ENCODE measurements around the gene ERCC6. TPM values are rescaled to one million over a fixed set of nuclear protein-coding genes. Genes with fewer than 3 reads are reported as not detected.

ERCC6 gene
- total RNA-seq = 10.5 TPM

DNA sequence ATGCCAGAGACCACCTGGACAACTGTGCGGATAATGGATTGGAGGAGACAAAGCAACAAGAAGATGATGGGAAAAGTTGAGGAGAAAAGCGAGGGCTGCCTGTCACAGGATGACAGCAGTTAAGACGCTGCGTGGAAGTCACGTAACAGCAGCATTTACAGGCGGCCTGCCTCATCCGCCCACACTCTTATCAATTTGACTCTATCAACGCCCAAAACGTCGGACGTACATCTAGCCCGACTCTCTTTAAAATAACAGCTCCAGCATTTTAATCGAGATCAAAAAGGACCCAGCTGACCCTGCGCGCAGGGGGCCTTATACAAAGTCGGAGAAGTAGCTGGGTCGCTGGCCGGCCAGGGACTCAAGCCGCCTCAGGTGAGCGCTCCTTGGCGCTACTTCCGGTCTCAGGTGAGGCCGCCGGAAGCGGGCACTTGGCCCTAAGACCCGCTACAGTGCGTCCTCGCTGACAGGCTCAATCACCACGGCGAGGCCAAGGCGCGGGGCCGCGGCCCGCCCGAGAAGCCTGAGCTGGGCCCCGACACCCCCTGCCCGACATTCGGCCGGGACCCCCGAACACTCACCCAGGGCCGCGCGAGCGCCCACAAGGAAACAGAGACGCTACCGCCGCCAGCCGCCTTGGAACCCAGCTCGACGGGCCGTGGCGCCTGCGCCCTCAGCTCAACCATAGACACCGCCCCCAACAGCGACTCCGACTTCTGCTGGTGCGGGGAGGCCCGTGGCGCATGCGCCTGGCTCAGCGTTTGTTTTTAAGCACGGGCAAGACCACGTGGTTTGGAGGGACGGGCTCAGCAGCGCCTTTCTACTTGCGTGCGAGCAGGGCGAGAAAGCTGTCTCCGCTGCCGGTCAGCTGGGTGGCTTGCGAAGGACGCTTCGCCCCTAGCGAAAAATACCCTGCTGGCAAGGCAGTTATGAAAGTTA lies at the start of gene ERCC6:
ERCC6 (minus strand) TSS at position 741 of the 939 bp plus-strand sequence.
- peak; percentile 91 to 99 (median 98) for DNase-seq (ENCODE audit: low read depth in 2 of 3, low spot score in 2 of 3)

DNA sequence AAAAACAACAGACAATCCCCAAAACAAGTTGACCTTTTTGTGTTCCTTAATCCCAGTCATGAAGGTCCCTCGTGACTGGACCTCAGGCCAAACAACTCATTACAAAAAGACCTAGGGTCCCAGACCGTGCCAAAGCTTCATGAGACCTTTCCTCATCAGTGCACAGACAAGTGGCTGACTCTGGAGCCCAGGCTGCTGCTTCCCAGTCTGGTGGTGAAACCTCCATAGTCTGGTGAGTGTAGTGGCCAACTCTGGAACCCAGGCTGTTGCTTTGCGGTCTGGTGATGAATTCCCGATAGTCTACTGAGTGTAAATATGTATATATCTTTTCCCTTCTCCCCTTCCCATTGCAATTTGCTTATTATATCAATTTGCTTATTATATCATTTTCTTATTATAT lies 49.1 kb upstream of the ERCC6 start:
- DNase-seq (ENCODE audit: low read depth in 2 of 3, low spot score in 2 of 3) = no peak

DNA sequence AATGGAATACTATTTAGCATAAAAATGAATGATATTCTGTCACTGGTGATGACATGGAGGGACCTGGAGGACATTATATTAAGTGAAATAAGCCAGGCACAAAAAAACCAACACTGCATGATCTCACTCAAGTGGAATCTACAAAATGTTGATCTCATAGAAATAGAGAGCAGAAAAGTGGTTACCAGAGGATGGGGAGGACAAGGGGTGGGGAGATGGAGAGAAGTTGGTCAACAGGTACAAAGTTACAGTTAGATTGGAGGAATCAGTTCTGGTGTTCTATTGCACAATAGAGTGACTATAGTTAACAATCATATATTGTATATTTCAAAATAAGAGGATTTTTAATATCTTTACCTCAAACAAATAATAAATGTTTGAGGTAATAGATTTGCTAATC lies 46.5 kb upstream of the ERCC6 start:
- no peak for DNase-seq (ENCODE audit: low read depth in 2 of 3, low spot score in 2 of 3)

DNA sequence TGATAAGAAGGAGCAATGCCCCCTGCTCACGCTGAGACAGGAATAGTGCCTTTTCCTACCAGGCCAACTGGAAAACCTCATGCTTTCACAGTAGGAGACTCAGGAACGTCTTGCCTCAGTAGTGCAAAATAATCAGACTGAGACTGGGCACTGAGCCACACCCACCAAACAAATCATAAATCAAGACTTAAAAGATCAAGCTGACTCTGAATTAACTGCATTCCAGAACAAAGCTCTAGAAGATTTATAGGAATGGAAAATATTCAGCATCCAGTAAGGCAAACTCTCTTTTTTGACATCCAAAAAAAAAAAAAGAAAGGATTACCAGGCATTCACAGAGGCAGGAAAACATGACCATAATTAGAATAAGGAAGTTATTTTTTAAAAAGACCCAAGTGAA lies 40.7 kb upstream of the ERCC6 start:
- DNase-seq (ENCODE audit: low read depth in 2 of 3, low spot score in 2 of 3) = no peak

DNA sequence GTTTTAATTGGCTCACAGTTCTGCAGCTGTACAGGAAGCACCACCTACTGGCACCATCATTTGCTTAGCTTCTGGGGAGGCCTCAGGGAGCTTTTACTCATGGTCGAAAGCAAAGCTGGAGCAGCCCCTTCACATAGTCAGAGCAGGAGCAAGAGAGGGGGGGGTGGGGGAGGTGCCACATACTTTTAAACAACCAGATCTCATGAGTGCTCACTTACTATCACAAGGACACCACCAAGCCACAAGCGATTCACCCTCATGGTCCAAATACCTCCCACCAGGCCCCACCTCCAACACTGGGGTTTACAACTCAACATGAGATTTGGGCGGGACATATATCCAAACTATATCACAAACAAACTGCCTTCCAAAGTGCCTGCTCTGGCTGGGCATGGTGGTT lies 39.5 kb upstream of the ERCC6 start:
- no peak for DNase-seq (ENCODE audit: low read depth in 2 of 3, low spot score in 2 of 3)

DNA sequence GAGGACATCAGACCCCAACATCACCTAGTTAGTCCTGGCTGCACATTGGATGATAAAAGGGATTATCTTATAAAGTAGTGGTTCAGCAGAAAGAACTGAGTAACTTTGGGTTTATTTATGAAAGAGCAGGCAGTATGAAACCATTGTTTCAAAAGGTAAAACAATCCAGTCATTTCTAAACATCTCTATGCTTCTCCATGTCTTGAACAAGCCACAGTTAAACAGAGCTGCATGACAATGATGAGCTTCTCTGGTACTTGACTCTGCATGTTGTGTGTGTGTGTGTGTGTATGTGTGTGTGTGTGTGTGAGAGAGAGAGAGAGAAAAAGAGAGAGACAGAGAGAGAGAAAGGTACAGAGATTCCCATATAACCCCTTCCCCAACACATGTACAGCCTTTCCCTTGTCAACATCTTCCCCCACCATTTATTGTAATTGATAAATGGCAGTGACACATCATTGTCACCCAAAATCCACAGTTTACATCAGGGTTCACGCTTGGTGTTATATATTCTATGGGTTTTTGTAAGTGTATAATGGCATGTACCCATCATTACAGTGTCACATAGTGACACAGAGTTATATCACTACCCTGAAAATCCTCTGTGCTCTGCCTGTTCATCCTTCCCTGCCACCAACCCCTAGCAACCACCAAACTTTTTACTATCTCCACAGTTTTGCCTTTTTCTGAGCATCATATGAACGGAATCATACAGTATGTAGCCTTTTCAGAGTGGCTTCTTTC lies 38.4 kb upstream of the ERCC6 start:
- DNase-seq (ENCODE audit: low read depth in 2 of 3, low spot score in 2 of 3) = no peak

DNA sequence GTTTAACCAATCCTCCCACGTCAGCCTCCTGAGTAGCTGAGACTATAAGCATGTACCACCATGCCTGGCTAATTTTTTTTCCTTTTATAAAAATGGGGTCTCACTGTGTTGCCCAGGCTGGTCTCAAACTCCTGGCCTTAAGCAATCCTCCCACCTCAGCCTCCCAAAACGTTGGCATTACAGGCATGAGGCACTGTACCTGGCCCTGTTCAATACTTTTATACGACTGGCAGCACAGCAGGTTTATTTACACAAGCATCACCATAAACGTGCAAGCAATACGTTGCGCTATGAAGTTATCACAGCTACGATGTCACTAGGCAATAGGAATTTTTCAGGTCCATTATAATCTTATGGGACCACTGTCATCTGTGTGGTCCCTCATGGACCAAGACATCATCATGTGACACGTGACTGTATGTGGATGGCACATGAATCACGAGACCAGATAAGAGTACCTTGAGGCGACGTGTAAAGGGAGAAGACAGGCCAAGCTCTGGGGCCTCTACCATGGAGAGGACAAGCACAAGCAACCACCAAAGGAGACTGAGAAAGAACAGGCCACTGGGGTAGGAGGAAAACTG lies 36.7 kb upstream of the ERCC6 start:
- DNase-seq (ENCODE audit: low read depth in 2 of 3, low spot score in 2 of 3) = no peak

DNA sequence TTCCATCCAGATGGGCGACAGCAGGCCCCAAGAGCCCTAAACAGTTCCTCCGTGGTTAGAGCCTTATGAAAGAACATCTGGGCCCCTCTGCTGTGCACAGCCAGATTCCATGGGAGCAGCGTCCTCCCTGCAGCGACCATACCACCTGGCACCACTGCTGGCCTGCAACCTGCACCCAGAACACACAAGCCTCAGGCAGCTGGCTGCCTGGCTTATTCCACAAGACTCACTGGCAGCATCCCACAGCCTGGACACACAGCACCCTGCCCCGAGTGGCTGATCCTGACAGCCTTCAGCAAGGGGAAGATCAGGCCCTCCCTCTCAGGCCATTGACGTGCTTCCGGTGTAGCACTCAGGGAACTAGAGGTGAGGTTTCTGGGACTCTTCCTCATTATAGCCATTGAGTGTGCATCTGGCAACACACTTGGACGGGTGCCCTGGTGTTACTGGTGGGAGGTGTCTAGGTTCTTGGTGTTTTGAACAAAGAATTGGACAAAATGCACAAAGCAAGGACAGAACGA lies 33.7 kb upstream of the ERCC6 start:
- no peak for DNase-seq (ENCODE audit: low read depth in 2 of 3, low spot score in 2 of 3)

DNA sequence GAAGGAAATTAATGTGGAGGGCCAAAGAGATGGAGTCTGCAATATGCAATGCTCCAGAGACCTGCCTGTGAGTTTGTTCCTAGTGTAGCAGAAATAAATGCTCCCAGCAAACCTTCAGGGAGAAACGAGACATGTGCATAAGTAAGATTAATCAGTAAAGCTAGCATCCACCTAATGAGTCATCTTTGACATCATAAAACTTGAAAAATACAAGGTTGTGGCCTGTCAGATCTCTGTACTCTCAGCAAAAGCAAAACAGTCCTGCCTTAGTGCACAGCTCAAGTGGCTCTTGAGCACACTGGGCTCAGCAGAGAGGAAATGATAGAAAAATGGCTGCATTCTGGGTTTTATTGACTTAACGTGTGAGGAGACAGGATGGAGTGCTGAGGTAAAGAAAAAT lies 32.5 kb upstream of the ERCC6 start:
- DNase-seq (ENCODE audit: low read depth in 2 of 3, low spot score in 2 of 3) = no peak

DNA sequence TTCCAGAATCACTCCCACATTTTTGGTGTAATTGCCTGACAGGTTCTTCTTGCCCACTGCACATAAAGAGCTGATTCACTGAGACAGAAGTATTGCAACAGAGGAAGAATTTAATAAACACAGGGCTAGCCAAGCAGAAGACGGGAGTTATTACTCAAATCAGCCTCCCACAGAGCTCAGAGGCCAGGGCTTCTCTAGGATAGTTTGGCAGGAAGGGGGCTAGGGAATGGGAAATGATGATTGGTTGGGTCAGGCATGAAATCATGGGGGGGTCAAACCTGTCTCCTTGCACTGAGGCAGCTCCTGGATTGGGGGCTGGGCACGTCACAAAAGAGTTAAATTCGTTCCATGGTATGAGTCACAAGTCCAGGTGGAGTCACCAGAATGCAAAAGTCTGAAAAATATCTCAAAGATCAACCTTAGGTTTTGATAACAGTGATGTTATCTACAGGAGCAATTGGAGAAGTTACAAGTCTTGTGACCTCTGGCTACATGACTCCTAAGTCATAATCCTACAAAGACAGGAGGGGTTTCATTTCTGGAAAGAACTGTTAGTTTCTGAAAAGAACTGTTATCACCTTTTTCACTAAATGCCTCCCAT lies 30.2 kb upstream of the ERCC6 start:
- no peak for DNase-seq (ENCODE audit: low read depth in 2 of 3, low spot score in 2 of 3)

DNA sequence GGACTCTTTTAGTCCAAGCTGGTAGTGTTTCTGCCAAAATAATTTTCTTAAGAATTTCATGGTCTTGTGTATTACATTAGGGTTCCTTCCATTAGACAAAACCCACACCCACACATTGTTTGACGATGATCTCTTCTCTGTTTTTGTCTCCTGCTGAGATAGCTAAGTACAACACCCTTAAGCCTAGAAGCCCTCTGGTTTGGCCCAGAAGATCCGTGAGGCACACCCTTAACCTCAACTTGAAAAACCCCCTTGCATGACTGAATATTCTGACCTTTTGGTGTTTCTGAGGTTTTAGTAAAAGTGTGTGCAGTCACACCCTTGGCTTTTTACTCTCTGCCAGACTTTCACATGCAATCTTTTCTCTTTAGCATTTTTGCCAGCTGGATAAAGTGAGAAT lies 29.3 kb upstream of the ERCC6 start:
- DNase-seq (ENCODE audit: low read depth in 2 of 3, low spot score in 2 of 3) = no peak

DNA sequence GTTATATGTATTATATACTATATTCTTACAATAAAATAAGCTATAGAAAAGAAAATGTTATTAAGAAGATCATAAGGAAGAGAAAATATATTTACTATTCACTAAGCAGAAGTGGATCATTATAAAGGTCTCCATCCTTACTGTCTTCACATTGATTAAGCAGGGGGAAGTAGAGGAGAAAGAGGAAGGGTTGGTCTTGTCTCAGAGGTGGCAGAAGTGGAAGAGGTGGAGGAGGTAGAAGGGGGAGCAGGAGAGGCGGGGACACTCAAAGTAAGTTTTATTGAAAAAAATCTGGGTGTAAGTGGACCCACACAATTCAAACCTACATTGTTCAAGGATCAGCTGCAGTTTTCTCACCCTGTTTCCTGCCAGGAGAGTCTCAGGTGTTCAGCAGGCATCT lies 28.9 kb upstream of the ERCC6 start:
- no peak for DNase-seq (ENCODE audit: low read depth in 2 of 3, low spot score in 2 of 3)

DNA sequence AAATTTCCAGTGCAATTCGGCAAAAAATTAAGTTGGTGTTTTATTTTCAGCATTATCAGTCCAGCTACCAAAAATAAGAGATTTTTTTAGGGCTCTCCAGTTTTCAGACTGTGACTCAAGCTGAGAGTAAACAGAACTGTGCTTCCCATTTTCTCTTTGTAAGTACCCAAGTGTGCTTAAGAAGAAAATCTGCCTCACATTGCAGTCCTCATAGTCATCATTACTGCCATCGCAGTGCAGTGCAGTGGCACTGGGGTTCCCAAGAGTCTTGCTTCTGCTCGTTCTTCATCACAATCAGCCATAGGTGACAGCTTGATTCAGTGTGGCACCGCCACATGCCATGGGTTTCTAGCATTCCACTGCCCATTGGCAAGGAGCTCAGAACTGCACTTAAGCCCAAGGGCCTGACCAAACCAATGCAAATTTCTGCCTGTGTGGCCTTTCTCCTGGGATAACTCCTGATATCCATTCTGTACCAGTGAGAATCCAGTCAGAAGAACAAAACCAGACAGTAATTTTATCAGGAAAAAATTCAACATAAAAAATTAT lies 25.6 kb upstream of the ERCC6 start:
- no peak for DNase-seq (ENCODE audit: low read depth in 2 of 3, low spot score in 2 of 3)

DNA sequence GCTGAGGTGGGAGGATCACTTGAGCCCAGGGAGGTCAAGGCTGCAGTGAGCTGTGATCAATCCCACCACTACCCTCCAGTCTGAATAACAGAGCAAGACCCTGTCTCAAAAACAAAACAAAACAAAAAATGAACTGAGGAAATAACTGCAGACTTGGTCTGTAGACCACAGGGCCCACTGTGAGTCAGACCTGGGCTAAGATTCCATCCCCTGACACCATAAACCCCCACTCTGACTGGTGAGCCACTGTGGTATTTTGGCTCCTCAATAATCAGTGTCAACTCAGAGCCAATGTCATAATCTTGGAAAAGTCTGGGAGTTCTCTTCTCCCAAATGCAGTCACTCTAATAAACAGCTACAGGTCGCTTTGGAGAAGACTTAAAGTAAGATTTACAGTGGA lies 24.0 kb upstream of the ERCC6 start:
- no peak for DNase-seq (ENCODE audit: low read depth in 2 of 3, low spot score in 2 of 3)

DNA sequence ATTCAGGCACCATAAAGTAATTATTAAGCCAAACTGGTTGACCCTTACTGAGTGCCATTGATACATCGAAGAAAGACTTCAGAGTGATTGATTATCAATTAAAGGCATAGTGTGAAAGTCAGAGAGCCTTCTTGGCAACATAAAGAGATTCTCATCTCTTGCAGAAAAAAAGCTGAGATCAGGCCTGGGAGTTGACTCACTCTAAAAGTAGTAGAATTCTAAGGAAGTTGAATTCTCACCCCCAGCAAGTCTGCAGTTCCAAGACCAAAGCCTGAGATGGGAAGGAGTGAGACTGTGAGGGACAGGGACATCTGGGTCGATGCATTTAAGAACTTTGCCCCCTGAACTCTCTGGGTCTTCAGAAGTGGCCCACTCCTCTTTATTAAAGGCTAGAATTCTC lies 21.6 kb upstream of the ERCC6 start:
- no peak for DNase-seq (ENCODE audit: low read depth in 2 of 3, low spot score in 2 of 3)

DNA sequence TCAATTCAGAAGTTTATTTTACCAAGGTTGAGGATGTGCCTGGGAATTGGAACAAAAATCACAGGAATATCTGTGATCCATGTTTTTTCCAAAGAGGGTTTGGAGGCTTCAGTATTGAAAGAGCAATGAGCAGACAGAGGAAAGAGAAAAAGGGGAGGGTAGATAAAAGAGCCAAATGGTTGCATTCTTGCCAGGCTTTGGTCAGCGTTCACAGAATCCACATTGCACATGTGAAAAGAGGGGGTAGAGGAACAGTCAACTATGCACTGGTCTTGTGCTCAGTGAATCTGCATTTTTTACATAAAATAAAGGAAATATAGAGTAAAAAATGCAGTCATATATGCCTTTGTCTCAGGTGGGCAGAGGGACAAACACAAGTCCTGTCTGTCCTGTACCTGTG lies 20.6 kb upstream of the ERCC6 start:
- no peak for DNase-seq (ENCODE audit: low read depth in 2 of 3, low spot score in 2 of 3)

DNA sequence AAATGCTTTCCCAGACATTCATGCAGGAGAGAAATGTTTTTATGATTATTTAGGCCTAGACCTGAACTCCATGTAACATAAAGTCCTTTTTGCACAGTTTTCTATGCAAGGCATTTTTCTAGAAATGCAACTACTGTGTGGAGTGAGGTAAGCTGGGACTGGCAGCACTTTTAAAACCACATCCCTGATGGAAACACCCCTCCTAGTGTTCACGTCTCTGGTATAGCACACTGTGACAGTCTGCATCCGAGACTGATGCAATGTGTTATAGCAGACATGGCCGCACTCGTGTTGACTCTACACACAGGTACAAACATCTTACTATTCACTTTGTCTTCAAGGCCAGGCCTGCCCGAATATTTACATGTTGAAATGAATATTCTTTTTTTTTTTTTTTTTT lies 19.3 kb upstream of the ERCC6 start:
- no peak for DNase-seq (ENCODE audit: low read depth in 2 of 3, low spot score in 2 of 3)

DNA sequence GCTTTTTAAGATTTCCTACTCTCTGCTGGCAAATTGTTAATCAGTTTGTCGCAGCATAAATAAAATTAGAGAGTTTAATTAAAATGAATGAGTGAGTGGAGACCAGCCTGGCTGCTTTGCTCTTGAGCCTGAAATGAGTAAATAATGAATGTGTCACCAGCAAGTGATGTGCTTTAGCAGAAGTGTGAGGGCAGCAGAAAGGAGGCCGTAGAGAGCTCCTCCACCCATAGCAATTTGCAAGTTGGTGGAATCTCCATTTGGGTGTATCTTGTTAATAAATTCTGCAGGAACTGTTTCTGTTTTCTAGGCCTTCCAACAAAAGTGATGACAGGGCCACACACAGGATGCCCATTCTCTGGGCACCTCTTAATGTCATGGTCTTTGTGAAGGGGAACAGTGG lies 18.8 kb upstream of the ERCC6 start:
- DNase-seq (ENCODE audit: low read depth in 2 of 3, low spot score in 2 of 3) = no peak

DNA sequence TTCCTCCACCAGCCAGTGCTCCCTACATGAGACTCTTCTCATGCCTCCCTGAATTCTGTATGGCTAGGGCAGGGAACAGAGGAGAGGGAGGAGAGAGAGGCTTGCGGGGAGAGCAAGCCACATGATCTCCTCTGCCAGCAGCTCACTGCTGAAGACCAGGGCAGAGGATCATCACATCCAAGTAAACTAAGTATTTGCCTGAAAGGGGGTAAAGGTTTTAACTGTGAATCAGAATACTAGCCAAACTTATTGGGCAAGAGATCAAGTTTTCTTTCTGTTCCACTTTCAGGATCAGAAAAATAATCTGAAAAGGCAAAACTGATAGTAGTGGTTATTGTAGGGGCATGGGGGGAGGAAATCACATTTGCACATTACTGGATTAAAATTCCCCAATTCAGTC lies 17.8 kb upstream of the ERCC6 start:
- no peak for DNase-seq (ENCODE audit: low read depth in 2 of 3, low spot score in 2 of 3)

DNA sequence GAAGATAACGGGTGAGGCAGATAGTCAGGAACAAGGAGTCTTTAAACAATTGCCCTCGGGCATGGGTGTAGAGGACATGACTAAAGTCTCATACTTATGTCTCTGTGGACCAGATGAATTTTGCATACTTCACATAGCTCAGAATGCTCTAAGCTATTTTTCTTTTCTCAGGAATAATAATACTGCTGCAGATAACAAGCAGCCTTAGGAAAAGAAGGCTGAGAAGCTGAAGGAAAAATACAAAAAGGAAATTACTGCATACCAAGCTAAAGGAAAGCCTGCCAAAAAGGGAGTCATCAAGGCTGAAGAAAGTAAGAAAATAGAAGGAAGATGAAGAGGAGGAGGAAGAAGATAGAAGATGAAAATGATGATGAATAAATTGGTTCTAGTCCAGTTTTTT lies 13.4 kb upstream of the ERCC6 start:
- DNase-seq (ENCODE audit: low read depth in 2 of 3, low spot score in 2 of 3) = no peak

DNA sequence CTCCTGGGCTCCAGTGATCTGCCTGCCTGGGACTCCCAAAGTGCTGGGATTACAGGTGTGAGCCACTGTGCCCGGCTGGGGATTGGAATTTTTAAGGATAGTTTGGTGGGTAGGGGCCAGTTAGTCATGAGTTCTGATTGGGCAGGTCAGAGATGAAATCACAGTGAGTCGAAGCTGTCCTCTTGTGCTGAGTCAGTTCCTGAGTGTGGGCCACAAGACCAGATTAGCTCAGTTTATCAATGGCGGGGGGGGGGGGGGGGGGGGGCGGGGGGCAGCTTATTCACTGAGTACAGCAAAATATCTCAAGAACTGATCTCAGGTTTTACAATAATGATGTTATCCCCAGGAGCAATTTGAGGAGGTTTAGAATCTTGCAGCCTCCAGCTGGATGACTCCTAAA lies 11.6 kb upstream of the ERCC6 start:
- no peak for DNase-seq (ENCODE audit: low read depth in 2 of 3, low spot score in 2 of 3)
